GM12864 (cell line): ENCODE data around the gene TMEM244.
"Not testable (repeated sequence)": the region's sequence is repeated elsewhere in the genome, so short reads cannot be mapped to it uniquely, and the experiment has no call there.

Source experiments
- DNase-seq: peaks from one replicate; pipeline ENCODE4 v3.0.0-alpha.2; 2011; ENCODE audit warnings: low read depth
- H3K4me3 ChIP-seq: 2 replicates; pipeline ENCODE4 v1.5.1; 2011; ENCODE audit warnings: mild to moderate bottlenecking, low read depth, low read length, control low read depth
- TF ChIP-seq, protein P1 (sequence below): IDR thresholded peaks from 2 replicates; pipeline ENCODE4 v1.5.1; 2011; ENCODE audit warnings: low read depth, mild to moderate bottlenecking, moderate library complexity, low read length, control low read depth, inconsistent platforms; ENCODE audit errors: missing control alignments

TMEM244 gene

DNA sequence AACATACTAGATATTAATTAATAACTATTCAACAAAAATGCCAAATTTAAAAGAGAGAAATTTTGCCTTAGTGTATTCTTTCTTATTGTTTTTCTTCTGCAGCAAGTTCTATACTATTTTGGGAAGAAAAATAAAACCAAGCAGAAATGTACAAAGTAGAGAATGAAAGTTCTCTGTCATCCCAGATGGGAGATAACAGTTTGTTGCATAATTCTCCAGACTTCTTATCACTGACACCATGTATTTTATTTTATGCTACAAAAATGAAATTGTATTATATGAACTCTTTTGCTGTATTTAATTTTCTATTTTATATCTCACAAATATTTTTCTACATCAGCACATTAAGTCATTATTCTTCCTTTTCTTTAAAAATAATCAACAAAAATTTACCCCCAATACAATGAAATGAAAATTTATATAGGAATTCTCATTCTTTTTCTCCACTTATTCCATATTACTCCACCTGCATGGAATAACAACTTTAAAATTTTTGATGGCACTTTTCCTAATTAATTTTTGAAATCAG is 18.2 kb downstream of the TMEM244 start:
- TF ChIP-seq, protein P1, sequence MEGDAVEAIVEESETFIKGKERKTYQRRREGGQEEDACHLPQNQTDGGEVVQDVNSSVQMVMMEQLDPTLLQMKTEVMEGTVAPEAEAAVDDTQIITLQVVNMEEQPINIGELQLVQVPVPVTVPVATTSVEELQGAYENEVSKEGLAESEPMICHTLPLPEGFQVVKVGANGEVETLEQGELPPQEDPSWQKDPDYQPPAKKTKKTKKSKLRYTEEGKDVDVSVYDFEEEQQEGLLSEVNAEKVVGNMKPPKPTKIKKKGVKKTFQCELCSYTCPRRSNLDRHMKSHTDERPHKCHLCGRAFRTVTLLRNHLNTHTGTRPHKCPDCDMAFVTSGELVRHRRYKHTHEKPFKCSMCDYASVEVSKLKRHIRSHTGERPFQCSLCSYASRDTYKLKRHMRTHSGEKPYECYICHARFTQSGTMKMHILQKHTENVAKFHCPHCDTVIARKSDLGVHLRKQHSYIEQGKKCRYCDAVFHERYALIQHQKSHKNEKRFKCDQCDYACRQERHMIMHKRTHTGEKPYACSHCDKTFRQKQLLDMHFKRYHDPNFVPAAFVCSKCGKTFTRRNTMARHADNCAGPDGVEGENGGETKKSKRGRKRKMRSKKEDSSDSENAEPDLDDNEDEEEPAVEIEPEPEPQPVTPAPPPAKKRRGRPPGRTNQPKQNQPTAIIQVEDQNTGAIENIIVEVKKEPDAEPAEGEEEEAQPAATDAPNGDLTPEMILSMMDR = no peak
- no peak for DNase-seq
- no peak overlapping the region for H3K4me3 ChIP-seq

DNA sequence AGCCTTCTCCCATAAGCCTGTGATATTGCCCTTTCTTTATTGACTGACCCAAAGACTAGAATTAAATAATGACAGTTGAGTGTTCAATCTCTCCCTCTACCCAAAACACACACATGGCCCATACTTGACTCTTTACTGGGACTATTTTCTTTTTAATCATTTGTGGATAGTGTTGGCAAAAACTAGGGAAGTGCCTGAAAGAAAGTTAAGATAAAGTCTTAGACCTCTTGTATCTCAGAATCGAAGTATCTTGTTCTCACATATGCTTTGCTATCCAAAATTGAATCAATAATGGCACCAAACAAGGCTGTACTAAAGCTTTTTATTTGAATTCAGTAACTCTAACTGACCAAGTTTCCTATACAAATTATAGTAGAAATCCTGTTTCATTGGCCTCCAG is 19.0 kb downstream of the TMEM244 start:
- no peak for DNase-seq
- TF ChIP-seq, protein P1 = no peak
- no peak overlapping the region for H3K4me3 ChIP-seq

DNA sequence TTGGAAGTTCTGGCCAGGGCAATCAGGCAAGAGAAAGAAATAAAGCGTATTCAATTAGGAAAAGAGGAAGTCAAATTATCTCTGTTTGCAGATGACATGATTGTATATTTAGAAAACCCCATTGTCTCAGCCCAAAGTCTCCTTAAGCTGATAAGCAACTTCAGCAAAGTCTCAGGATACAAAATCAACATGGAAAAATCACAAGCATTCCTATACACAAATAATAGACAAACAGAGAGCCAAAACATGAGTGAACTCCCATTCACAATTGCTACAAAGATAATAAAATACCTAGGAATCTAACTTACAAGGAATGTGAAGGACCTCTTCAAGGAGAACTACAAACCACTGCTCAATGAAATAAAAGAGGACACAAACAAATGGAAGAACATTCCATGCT is 21.6 kb downstream of the TMEM244 start:
- not testable (repeated sequence) for H3K4me3 ChIP-seq, DNase-seq

DNA sequence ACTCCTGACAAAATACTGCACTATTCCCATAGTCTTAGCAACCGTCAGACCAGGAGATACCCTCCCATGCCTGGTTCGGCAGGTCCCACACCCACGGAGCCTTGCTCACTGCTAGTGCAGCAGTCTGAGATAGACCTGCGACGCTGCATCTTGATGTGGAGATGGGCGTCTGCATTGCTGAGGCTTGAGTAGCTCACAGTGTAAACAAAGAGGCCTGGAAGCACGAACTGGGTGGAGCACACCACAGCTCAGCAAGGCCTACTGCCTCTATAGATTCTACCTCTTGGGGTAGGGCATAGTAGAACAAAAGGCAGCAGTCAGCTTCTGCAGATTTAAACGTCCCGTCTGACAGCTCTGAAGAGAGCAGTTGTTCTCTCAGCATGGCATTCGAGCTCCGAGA is 25.4 kb downstream of the TMEM244 start:
- DNase-seq = no peak
- TF ChIP-seq, protein P1 = no peak
- no peak overlapping the region for H3K4me3 ChIP-seq

DNA sequence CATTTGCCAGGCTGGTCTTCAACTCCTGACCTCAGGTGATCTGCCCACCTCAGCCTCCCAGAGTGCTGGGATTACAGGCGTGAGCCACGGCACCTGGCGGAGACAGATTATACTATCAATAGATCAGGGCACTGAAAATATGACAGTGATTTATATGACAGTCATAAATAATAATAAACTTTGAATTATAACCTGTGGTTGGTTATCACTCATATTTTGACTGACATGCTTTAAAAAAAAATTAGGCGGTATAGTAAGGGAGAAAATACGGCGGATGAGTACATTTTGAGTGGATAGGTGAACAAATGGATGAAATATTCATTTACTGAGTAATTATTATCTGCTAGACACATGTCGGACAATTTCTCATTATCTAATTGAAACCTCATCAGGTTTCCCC is 28.8 kb downstream of the TMEM244 start:
- no peak for DNase-seq
- no peak overlapping the region for H3K4me3 ChIP-seq
- TF ChIP-seq, protein P1 = no peak

DNA sequence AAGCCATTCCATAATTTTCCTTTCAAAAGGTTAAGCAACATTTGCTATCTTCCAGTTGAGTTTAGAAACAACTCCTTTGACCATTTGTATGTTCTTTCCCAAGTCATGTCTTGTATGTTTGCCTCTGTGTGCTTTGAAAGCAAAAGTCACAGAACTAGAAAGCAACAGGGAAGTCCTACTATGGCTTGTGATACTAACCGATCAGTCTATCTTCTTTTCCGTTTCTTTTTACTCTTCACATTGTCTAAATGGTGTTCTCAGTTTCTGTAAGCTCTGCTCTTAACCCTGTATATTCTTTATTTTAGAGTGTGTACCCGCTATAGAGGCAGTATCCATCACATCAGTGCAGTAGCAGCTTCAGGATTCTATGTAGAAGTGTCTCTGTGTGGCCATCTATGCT is 32.9 kb downstream of the TMEM244 start:
- DNase-seq = no peak
- TF ChIP-seq, protein P1 = no peak
- no peak overlapping the region for H3K4me3 ChIP-seq

DNA sequence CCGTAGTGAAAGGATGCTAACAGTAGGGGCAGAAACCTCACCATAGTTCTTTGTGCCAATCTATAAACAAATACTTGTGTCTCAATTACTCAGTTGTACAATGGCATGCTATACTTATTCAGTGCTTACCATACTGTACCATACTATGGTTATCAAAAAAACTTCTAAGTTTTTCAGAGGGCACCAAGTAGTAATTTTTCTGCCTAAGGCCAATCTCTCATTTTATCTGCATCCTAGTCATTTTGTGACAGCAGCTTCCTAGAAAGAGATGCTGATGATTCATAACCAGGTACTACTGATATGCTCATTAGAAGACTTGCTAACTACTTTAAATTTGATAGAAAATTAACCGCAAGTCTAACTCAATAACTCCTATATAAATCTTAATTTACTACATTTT is 42.9 kb downstream of the TMEM244 start:
- TF ChIP-seq, protein P1 = no peak
- no peak overlapping the region for H3K4me3 ChIP-seq
- DNase-seq = no peak
